Right lobe of liver (tissue), 4 donors: ENCODE measurements around the gene NUPR1.

Source experiments
- POLR2A ChIP-seq: fragments of 450-650 bp; IDR thresholded peaks from one replicate; pipeline ENCODE4 v1.6.1; 2017; ENCODE audit warnings: antibody characterized with exemption, mild to moderate bottlenecking
- TF ChIP-seq, protein P1 (sequence below), 4 donors: fragments of 200-600 bp in 3 of 4; fragments of 450-650 bp in 1 of 4; IDR thresholded peaks; one replicate each; pipeline versions ENCODE4 v1.5.1 to v1.8.0; 2016 to 2022; ENCODE audit warnings: antibody characterized with exemption in 4 of 4, mild to moderate bottlenecking in 2 of 4
- donor health status: DM: no; HTN: no; CAD: no.
- donor health status: DM: no; HTN: no; CAD: no.
- donor health status: DM: no; HTN: yes; CAD: no.

DNA sequence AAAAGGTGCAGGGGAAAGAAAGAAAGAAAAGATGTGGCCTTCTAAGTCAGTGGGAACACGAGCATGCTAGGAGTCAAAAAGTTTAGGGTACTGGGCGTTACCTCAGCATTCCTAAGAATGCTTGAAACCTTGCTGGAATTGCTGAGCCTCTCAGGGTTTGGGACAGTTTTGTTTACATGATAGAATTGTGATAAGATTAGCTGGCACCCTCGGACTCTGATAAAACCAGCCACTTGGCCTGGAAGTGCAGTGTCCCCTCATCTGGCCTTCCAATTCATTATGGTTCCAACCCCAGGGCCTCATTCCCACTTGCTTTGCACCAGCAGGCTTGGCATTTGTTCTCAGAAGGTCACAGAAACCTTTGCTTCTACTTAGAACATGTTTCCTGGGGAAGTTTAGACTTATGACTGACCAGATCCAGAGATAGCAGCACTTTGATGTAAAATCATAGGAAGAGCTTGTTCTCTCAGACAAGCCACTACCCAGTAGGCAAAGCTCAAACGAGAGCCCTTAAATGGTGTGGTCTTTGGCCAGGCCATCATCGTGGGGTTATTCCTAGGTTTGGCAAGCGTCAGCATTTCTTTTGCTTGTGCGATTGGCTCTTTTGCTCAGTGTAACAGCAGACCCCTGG lies 22.9 kb upstream of the NUPR1 start:
- TF ChIP-seq, protein P1, sequence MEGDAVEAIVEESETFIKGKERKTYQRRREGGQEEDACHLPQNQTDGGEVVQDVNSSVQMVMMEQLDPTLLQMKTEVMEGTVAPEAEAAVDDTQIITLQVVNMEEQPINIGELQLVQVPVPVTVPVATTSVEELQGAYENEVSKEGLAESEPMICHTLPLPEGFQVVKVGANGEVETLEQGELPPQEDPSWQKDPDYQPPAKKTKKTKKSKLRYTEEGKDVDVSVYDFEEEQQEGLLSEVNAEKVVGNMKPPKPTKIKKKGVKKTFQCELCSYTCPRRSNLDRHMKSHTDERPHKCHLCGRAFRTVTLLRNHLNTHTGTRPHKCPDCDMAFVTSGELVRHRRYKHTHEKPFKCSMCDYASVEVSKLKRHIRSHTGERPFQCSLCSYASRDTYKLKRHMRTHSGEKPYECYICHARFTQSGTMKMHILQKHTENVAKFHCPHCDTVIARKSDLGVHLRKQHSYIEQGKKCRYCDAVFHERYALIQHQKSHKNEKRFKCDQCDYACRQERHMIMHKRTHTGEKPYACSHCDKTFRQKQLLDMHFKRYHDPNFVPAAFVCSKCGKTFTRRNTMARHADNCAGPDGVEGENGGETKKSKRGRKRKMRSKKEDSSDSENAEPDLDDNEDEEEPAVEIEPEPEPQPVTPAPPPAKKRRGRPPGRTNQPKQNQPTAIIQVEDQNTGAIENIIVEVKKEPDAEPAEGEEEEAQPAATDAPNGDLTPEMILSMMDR (IDR thresholded peaks at IDR 0.05): no peak
- no peak for TF ChIP-seq POLR2A
